Kidney (tissue), 14 donors: ENCODE measurements around the gene SNTB2. TPM values are rescaled to one million over a fixed set of nuclear protein-coding genes. Genes with fewer than 3 reads are reported as not detected.

Experiments
- DNase-seq, 5 donors: peaks; one replicate each; pipeline ENCODE4 v3.0.0-alpha.2; 2013 to 2020
- FAIRE-seq: peaks from 2 replicates; lab custom pipeline; 2012; peaks lifted over from hg19 to GRCh38; lab: Jason Lieb, UNC
- H3K27ac ChIP-seq, 2 donors: one replicate each; pipeline ENCODE4 v1.7.0; 2013; ENCODE audit warnings: low read depth in 2 of 2, low read length in 2 of 2, inconsistent platforms in 1 of 2
- H3K27me3 ChIP-seq: one replicate; pipeline ENCODE4 v1.7.1; 2013; ENCODE audit warnings: low read length, inconsistent platforms; ENCODE audit not compliant: control insufficient read depth, insufficient read depth
- H3K36me3 ChIP-seq, 3 donors: one replicate each; pipeline versions ENCODE4 v1.7.0 to v1.7.1; 2013; ENCODE audit warnings: low read length in 3 of 3, control low read depth in 1 of 3, inconsistent platforms in 1 of 3; ENCODE audit not compliant: insufficient read depth in 3 of 3, control insufficient read depth in 2 of 3
- H3K4me1 ChIP-seq, 3 donors: one replicate each; pipeline versions ENCODE4 v1.7.0 to v1.7.1; 2013; ENCODE audit warnings: low read length in 3 of 3, inconsistent platforms in 1 of 3, low read depth in 1 of 3; ENCODE audit not compliant: control insufficient read depth in 2 of 3, insufficient read depth in 2 of 3
- H3K4me3 ChIP-seq, 3 donors: one replicate each; pipeline versions ENCODE4 v1.7.0 to v1.8.1; 2013; ENCODE audit warnings: low read length in 3 of 3, control low read depth in 1 of 3, inconsistent platforms in 1 of 3
- H3K9ac ChIP-seq, 3 donors: one replicate each; pipeline versions ENCODE4 v1.7.0 to v1.7.1; 2013; ENCODE audit warnings: low read length in 3 of 3, control low read depth in 1 of 3, inconsistent platforms in 1 of 3
- H3K9me3 ChIP-seq, 3 donors: one replicate each; pipeline versions ENCODE4 v1.7.0 to v1.7.1; 2013; ENCODE audit warnings: low read length in 3 of 3, control low read depth in 1 of 3, inconsistent platforms in 1 of 3; ENCODE audit not compliant: control insufficient read depth in 2 of 3, insufficient read depth in 1 of 3
- CTCF ChIP-seq: IDR thresholded peaks from 3 replicates; pipeline ENCODE4 v1.5.1; 2012; ENCODE audit warnings: mild to moderate bottlenecking, moderate library complexity, borderline replicate concordance; ENCODE audit not compliant: insufficient read depth; ENCODE audit errors: extremely low read depth
- intact Hi-C: fragments of 100-400 bp; cut with DNase I; formaldehyde crosslinking; loops from one replicate; pipeline ENCODE4 v1.11.1; 2022
- polyA plus RNA-seq: library from polyadenylated mRNA; stranded (reverse); fragments of 350-450 nt; fragmentation: Illumina TruSeq; extraction: RNeasy Lipid Tissue Mini Kit (QIAGEN cat#74804); gene quantifications from one replicate; pipeline ENCODE4 v1.2.3, GENCODE V29; 2014; ENCODE audit warnings: low read depth, low replicate concordance; ENCODE audit not compliant: insufficient read depth
- total RNA-seq: library from RNA; stranded (reverse); fragmentation: NEBNext Ultra II Directional; extraction: Animal tissue kit (Norgen Biotek cat#: 25700); gene quantifications from one replicate; pipeline ENCODE4 v1.2.1, GENCODE V29; 2021
- donor health status: control.
- donor health status: control.
- donor health status: control.
- donor health status: control.
- donor health status: control.
- donor health status: DM: yes; HTN: yes; CAD: no.
- donor health status: Normal renal cell carcinoma (clear cell type).

Gene SNTB2
- total and polyA plus RNA-seq, 2 donors from 2014 or later: 4.8 to 45.1 TPM

- FAIRE-seq (no peak), DNase-seq (no peak)
- intact Hi-C loops: no loop called here
- peaks cover 0 to 8% (median 2%) of the 10 kb centered on the region in 3 donors for H3K4me1 ChIP-seq
- H3K9me3 ChIP-seq: no peaks in the 10 kb centered on the region
- H3K36me3 ChIP-seq: peaks cover 0 to 3% (median 0%) of the 10 kb centered on the region in 3 donors
- no peak for TF ChIP-seq CTCF
- H3K27me3 ChIP-seq: no peaks in the 10 kb centered on the region
- no peak overlapping the region for H3K9ac ChIP-seq
- no peak overlapping the region for H3K4me3 ChIP-seq
- no peak overlapping the region for H3K27ac ChIP-seq
These were observed 120.9 kb downstream of the SNTB2 start for GRCh38 chr16:69307856-69308255.

GRCh38 chr16:69309316-69309715 lies 122.4 kb downstream of the SNTB2 start:
- peaks cover 0 to 8% (median 2%) of the 10 kb centered on the region in 3 donors for H3K4me1 ChIP-seq
- FAIRE-seq: no peak
- no peak overlapping the region for H3K27ac ChIP-seq
- intact Hi-C loops: no loop called here
- H3K9ac ChIP-seq: no peak overlapping the region
- H3K9me3 ChIP-seq: no peaks in the 10 kb centered on the region
- no peaks in the 10 kb centered on the region for H3K36me3 ChIP-seq
- no peak overlapping the region for H3K4me3 ChIP-seq
- no peak for TF ChIP-seq CTCF
- DNase-seq: no peak
- no peaks in the 10 kb centered on the region for H3K27me3 ChIP-seq

GRCh38 chr16:69310653-69311532 lies 123.9 kb downstream of the SNTB2 start, which contains the start of gene VPS4A:
Gene VPS4A, plus strand, starts transcription at chr16:69311350. Its CDS starts 162 bp downstream, at chr16:69311512.
- Histone ChIP-seq H3K9me3 (no peaks in the 10 kb centered on the region), H3K9ac (peak within 1 kb of the TSS; percentile 50 to 91 (median 81)), H3K27ac (peak within 1 kb of the TSS; percentile 71 to 85), H3K36me3 (peaks cover 0 to 3% (median 3%) of the 10 kb centered on the region in 3 donors), H3K4me1 (peaks cover 0 to 11% (median 2%) of the 10 kb centered on the region in 3 donors), H3K27me3 (no peaks in the 10 kb centered on the region), H3K4me3 (peak within 1 kb of the TSS; percentile 70 to 89 (median 75))
- intact Hi-C loops: no loop called here
- peak; percentile 98 to 99 (median 98) for DNase-seq
- no peak for FAIRE-seq
- TF ChIP-seq CTCF: peak; percentile 96
